Mucosa of rectum (tissue), 2 donors: ENCODE data around the gene KLK1.

Experiments used
- H3K27ac ChIP-seq, 2 donors: one replicate each; pipeline ENCODE4 v1.7.0; 2013; ENCODE audit warnings: inconsistent platforms in 2 of 2, low read depth in 2 of 2, low read length in 2 of 2
- H3K27me3 ChIP-seq, 2 donors: one replicate each; pipeline ENCODE4 v1.7.0; 2013; ENCODE audit warnings: low read length in 2 of 2; ENCODE audit not compliant: control insufficient read depth in 2 of 2, insufficient read depth in 2 of 2
- H3K36me3 ChIP-seq, 2 donors: one replicate each; pipeline ENCODE4 v1.7.0; 2013; ENCODE audit warnings: low read length in 2 of 2; ENCODE audit not compliant: control insufficient read depth in 2 of 2, insufficient read depth in 2 of 2
- H3K4me1 ChIP-seq, 2 donors: one replicate each; pipeline ENCODE4 v1.7.0; 2013; ENCODE audit warnings: low read length in 2 of 2, mild to moderate bottlenecking in 1 of 2; ENCODE audit not compliant: control insufficient read depth in 2 of 2, insufficient read depth in 2 of 2
- H3K4me3 ChIP-seq, 2 donors: one replicate each; pipeline ENCODE4 v1.7.0; 2013; ENCODE audit warnings: low read length in 2 of 2
- H3K9ac ChIP-seq, 2 donors: one replicate each; pipeline ENCODE4 v1.7.0; 2013; ENCODE audit warnings: low read length in 2 of 2, low read depth in 1 of 2, mild to moderate bottlenecking in 1 of 2
- H3K9me3 ChIP-seq, 2 donors: one replicate each; pipeline ENCODE4 v1.7.0; 2013; ENCODE audit warnings: low read length in 2 of 2; ENCODE audit not compliant: control insufficient read depth in 2 of 2
- donor health status: healthy.
- donor health status: Normal muscosa, but diverticular disease.

KLK1 gene

GRCh38 chr19:50829801-50830200 lies 6.2 kb upstream of the KLK1 start:
- no peaks in the 10 kb centered on the region for H3K9me3 ChIP-seq
- H3K9ac ChIP-seq = no peak overlapping the region
- peak overlapping the region; percentile 15 to 32 for H3K27ac ChIP-seq
- H3K4me3 ChIP-seq = no peak overlapping the region
- peaks cover 0 to 3% of the 10 kb centered on the region in 2 donors for H3K27me3 ChIP-seq
- peaks cover 0 to 2% of the 10 kb centered on the region in 2 donors for H3K4me1 ChIP-seq
- no peaks in the 10 kb centered on the region for H3K36me3 ChIP-seq

DNA sequence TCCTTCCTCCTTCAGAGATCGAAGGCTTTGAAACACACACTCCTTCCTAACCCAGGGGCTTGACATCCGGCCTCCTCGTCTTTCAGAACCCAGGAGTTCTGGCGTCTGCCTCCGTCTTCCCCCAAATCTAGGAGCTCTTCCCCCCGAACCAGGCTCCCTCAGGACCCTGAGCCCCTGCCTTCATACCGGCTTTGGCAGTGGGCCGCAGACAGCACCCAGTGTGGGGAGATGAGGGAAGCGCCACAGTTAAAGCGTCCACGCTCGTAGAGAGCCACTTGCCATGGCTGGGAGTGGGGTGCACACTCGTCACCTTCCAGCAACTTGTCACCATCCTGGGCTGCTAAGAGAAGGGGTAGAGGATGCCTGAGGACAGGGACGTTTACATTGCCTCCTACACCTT lies 3.9 kb upstream of the KLK1 start:
- no peak overlapping the region for H3K27ac ChIP-seq
- H3K27me3 ChIP-seq = peaks cover 0 to 3% of the 10 kb centered on the region in 2 donors
- no peak overlapping the region for H3K4me3 ChIP-seq

DNA sequence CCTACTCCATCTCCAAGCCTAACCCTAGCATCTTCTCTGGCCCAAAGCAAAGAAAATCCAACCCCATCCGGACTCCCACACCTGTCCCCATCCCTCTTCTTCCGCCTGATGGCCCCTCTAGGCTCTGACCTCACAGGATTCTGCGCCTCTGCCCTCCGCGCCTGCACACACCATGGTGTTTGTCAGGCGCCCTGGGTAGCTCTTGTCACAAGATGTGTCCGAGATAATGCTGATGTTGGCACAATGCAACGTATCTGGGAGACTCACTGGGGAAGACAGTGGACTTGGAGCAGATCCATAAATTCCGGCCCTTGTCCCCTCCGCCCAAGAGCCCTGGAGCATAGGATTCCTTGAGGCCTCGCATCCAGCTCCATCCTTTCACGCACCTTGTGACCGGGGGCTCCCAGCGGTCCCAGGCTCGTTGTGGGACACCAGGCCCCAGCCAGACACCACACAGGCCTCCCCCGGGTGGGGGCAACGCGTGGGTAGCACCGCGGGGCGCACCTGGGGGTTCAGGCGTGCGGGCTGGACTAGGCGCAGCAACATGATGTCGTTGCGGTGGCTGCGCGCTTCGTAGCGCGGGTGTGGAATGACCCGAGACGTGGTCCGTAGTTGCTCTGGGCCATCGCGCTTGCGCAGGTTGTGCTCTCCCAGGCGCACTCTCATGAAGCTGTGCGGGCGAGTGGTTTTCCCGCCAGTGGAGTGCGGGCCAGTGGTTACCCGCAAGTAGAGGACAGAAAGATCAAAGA lies 3.1 kb upstream of the KLK1 start:
- peaks cover 5 to 30% of the 10 kb centered on the region in 2 donors for H3K4me1 ChIP-seq
- H3K27ac ChIP-seq = no peak overlapping the region
- peaks cover 0 to 3% of the 10 kb centered on the region in 2 donors for H3K27me3 ChIP-seq
- no peak overlapping the region for H3K4me3 ChIP-seq
- no peaks in the 10 kb centered on the region for H3K36me3 ChIP-seq
- H3K9ac ChIP-seq = no peak overlapping the region
- no peaks in the 10 kb centered on the region for H3K9me3 ChIP-seq

More for the DNA sequence above, 3.9 kb upstream of the KLK1 start:
- H3K4me1 ChIP-seq = peaks cover 4 to 22% of the 10 kb centered on the region in 2 donors
- no peaks in the 10 kb centered on the region for H3K9me3 ChIP-seq
- no peak overlapping the region for H3K9ac ChIP-seq
- H3K36me3 ChIP-seq = no peaks in the 10 kb centered on the region

DNA sequence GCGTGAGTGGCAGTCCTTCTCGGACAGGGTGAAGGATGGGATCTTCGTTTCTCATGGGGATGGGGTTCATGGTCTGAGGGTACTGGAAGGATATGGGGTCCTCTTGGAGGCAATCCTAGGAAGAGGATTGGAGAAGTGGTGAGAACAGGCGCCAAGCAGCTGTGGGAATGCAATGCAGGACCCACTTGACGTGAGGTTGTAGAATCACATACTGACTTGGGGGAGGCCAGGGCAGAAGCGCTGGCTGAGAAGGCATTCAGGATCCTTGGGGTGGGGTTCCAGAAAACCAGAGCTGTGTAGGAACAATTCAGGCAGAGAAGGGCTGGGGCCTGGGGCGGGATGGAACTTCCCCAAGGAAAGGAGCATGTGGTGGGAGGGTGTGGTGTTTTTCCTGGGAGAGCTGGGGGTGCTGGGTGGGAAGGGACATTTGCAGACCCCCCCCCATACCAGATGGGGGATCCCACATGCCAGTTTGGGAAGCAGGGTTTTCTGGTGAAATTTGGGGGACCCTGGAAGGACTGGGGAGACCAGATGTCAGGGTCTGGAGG lies 852 bp downstream of the KLK1 start:
- Histone ChIP-seq H3K27ac (peak overlapping the region; percentile 76 to 89), H3K4me3 (no peak overlapping the region), H3K36me3 (no peaks in the 10 kb centered on the region), H3K4me1 (peaks cover 24 to 53% of the 10 kb centered on the region in 2 donors), H3K27me3 (peaks cover 8 to 12% of the 10 kb centered on the region in 2 donors), H3K9ac (peak overlapping the region in 1 of 2 donors; percentile 27), H3K9me3 (no peaks in the 10 kb centered on the region)

DNA sequence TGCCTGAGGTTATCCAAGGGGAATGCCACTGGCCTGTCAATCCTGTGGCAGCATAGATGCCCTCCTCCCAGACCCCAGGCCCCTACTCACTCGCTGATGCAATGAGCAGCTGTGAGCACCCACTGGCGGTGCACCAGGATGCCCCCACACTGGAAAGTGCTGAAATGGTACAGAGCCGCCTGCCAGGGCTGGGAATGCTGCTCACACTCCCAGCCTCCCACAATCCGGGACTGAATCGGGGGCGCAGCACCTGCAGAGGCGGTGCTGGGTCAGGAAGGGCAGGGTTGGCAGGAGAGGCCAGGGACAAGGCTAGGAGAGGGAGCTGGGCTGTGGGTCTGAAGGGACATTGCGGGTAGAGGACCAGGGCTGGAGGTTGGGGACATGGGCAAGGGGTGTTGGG lies 2.0 kb downstream of the KLK1 start:
- no peak overlapping the region for H3K4me3 ChIP-seq
- H3K9me3 ChIP-seq = no peaks in the 10 kb centered on the region
- H3K27me3 ChIP-seq = peaks cover 8 to 12% of the 10 kb centered on the region in 2 donors
- H3K9ac ChIP-seq = peak overlapping the region in 1 of 2 donors; percentile 44
- no peaks in the 10 kb centered on the region for H3K36me3 ChIP-seq
- H3K27ac ChIP-seq = peak overlapping the region; percentile 76 to 89
- peaks cover 24 to 55% of the 10 kb centered on the region in 2 donors for H3K4me1 ChIP-seq

DNA sequence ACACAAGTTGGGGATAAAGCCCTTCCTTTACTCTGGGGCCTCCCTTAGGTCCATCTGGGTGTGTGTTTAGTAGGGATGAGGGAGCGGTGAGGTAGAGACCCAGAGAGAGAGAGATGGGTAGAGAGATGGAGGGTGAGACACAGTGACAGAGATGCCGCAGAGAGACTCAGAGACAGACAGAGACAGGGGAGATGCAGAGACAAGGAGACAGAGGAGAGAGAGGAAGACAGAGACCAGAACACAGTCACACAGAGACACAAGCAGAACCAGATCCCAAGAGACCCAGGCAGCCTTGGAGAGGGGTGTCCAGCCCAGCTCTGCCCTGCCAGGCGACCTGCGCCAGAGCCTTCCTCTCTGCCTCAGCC lies 2.4 kb downstream of the KLK1 start:
- H3K27ac ChIP-seq = peak overlapping the region; percentile 76 to 89
- no peaks in the 10 kb centered on the region for H3K36me3 ChIP-seq
- H3K27me3 ChIP-seq = peaks cover 8 to 12% of the 10 kb centered on the region in 2 donors
- peak overlapping the region in 1 of 2 donors; percentile 44 for H3K9ac ChIP-seq
- H3K4me3 ChIP-seq = peak overlapping the region in 1 of 2 donors; percentile 63
- H3K4me1 ChIP-seq = peaks cover 24 to 55% of the 10 kb centered on the region in 2 donors
- H3K9me3 ChIP-seq = no peaks in the 10 kb centered on the region

GRCh38 chr19:50820549-50821247 lies 2.9 kb downstream of the KLK1 start:
- Histone ChIP-seq H3K27ac (peak overlapping the region; percentile 80 to 89), H3K4me3 (peak overlapping the region; percentile 63 to 70), H3K36me3 (no peaks in the 10 kb centered on the region), H3K27me3 (peaks cover 8 to 12% of the 10 kb centered on the region in 2 donors), H3K9ac (peak overlapping the region; percentile 68 to 79), H3K4me1 (peaks cover 24 to 55% of the 10 kb centered on the region in 2 donors), H3K9me3 (no peaks in the 10 kb centered on the region)

DNA sequence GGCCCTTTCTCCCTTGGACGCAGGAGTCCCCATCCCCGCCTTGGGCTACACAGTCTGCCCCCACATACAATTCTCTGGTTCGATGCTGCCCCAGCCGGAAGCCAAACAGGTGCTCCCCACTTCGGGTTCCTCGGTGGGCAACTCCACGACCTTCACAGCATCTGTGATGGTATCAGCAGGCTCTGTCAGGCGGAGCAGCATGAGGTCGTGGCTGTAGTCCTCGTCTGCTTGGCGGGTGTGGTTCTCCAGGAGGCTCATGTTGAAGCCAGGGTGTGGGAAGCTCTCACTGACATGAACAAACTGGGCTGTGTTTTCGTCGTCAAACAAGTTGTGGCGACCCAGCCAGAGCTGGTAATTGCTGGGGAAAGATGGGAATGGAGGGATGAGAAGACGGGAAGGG lies 3.5 kb downstream of the KLK1 start:
- Histone ChIP-seq H3K4me3 (peak overlapping the region; percentile 63 to 70), H3K9me3 (no peaks in the 10 kb centered on the region), H3K27ac (peak overlapping the region; percentile 80 to 89), H3K9ac (peak overlapping the region in 1 of 2 donors; percentile 79), H3K27me3 (peaks cover 8 to 12% of the 10 kb centered on the region in 2 donors), H3K36me3 (no peaks in the 10 kb centered on the region), H3K4me1 (peaks cover 24 to 55% of the 10 kb centered on the region in 2 donors)

DNA sequence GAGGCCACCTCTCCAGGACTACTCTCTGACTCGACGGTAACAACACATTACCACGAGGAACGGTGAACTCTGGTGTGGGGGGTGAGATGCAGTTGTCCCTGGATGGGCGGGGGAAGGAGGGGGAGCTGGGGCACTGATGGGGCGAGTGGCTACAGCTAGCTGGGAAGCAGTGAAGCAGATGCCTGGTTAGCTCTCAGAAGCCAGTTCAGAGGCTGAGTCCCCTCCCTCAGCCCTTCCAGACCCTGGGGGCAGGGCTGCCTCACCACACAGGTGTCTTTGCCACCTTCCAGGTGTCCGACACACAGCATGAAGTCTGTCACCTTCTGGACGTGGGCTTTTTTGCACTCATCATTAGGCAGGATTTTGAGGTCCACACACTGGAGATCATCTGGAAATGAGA lies 4.0 kb downstream of the KLK1 start:
- H3K27me3 ChIP-seq = peaks cover 8 to 12% of the 10 kb centered on the region in 2 donors
- H3K9ac ChIP-seq = peak overlapping the region in 1 of 2 donors; percentile 79
- H3K4me1 ChIP-seq = peaks cover 24 to 55% of the 10 kb centered on the region in 2 donors
- no peaks in the 10 kb centered on the region for H3K36me3 ChIP-seq
- peak overlapping the region; percentile 63 to 70 for H3K4me3 ChIP-seq
- peak overlapping the region; percentile 80 to 89 for H3K27ac ChIP-seq
- H3K9me3 ChIP-seq = no peaks in the 10 kb centered on the region
